Choroid plexus epithelial cell (primary cell): ENCODE measurements around the gene NECTIN1.

Source experiments
- DNase-seq: peaks from one replicate; pipeline ENCODE4 v3.0.0-alpha.2; 2010; ENCODE audit warnings: low read depth
- H3K4me3 ChIP-seq: 2 replicates; pipeline ENCODE4 v1.5.1; 2011; ENCODE audit warnings: low read depth, mild to moderate bottlenecking, control low read depth, low read length, moderate library complexity
- TF ChIP-seq, protein P1 (sequence below): conservative IDR thresholded peaks from 2 replicates; pipeline ENCODE4 v1.5.1; 2011; ENCODE audit warnings: low read depth, mild to moderate bottlenecking, control low read depth, inconsistent platforms, low read length, moderate library complexity

NECTIN1 gene

DNA sequence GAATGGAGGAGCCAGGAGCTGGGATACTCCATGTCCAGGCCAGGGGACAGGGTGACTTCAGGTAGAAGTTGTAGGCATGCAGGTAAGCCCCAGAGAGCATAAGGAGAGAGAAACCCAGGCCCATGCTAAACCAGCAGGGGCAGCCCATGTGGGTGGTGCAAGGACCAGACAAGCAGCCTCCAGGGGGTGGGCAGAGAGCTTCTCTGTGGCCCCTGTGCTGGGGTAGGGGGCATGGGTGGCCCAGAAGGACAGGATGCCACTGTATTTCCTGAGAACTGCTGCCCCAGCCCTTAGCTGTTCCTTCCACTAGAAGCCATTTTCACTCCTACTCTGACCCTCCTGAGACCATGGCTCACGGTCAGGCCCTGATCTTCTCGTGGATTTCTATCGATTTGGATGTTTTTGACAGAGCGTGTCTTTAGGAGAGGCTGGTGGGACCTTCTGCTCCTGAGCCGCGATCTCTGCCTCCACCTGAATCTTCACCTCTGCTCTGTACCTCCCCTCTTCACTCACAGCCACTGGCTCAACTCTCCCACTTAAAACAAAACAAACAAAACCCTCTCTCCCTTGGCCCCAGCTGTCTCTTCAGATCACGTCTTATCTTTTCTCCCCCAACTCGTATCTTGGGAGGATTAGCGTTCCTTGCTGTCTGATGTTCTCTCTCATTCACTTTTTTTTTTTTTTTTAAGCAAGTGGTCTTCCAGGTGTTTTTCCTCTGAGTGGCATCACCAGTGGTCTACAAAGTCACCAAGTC is 112.2 kb downstream of the NECTIN1 start:
- H3K4me3 ChIP-seq: no peak overlapping the region
- DNase-seq: no peak
- TF ChIP-seq, protein P1, sequence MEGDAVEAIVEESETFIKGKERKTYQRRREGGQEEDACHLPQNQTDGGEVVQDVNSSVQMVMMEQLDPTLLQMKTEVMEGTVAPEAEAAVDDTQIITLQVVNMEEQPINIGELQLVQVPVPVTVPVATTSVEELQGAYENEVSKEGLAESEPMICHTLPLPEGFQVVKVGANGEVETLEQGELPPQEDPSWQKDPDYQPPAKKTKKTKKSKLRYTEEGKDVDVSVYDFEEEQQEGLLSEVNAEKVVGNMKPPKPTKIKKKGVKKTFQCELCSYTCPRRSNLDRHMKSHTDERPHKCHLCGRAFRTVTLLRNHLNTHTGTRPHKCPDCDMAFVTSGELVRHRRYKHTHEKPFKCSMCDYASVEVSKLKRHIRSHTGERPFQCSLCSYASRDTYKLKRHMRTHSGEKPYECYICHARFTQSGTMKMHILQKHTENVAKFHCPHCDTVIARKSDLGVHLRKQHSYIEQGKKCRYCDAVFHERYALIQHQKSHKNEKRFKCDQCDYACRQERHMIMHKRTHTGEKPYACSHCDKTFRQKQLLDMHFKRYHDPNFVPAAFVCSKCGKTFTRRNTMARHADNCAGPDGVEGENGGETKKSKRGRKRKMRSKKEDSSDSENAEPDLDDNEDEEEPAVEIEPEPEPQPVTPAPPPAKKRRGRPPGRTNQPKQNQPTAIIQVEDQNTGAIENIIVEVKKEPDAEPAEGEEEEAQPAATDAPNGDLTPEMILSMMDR: no peak

DNA sequence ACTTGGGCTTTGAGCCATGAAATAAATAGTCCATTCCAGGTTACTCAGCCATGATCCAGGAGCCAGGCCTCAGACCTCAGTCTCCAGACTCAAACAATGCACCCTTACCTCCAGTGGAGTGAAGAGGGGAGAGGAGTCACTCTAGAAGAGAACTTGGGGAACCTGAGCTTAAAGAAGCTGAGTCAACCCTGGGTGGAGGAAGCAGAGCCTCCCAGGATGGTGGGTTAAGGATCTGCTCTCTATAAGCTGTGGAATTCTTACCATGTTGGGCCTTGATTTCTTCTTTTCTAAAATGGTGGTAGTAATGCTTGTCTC is 113.2 kb downstream of the NECTIN1 start:
- TF ChIP-seq, protein P1: no peak
- H3K4me3 ChIP-seq: no peak overlapping the region
- peak; percentile 14 for DNase-seq

DNA sequence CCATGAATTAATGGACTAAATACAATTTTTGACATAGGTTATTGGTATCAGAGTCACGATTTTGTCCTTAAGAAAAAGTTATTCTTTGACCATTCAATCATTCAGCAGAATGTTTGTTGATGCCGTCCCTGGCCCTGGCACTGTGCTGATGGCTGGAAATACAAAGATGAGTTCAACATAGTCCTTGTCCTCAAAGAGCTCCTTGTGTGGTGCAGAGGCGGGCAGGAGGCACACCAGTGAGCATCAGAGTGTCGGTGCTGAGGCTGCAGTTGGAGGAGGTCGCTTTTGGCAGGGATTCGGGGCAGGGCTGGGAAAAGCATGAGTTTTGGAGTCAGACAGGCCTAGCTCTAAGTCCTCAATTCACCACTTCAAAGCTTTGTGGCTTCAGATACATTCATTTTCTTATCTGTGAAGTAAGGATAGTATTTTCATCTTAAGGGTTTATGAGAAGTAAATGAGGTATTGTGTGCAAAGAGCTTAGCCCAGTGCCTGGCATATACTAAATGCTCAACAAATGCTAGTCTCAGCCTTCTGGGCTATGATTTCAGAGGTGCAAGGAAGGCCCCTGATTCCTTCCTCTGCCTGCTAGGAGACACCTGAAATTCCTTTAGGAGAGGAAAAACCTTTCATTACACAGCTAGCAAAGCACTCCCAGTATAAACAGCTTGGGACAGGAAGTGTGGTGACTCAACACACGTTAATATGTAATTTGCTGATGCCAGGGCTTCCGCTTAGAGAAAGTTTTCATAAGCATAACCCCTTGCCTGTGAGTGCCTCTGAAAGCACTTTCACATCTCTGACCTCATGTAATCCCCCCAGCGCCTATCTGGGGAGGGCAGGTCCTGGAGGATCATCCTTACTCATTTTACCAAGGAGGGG is 113.8 kb downstream of the NECTIN1 start:
- H3K4me3 ChIP-seq: no peak overlapping the region
- TF ChIP-seq, protein P1: no peak
- peak; percentile 78 for DNase-seq

DNA sequence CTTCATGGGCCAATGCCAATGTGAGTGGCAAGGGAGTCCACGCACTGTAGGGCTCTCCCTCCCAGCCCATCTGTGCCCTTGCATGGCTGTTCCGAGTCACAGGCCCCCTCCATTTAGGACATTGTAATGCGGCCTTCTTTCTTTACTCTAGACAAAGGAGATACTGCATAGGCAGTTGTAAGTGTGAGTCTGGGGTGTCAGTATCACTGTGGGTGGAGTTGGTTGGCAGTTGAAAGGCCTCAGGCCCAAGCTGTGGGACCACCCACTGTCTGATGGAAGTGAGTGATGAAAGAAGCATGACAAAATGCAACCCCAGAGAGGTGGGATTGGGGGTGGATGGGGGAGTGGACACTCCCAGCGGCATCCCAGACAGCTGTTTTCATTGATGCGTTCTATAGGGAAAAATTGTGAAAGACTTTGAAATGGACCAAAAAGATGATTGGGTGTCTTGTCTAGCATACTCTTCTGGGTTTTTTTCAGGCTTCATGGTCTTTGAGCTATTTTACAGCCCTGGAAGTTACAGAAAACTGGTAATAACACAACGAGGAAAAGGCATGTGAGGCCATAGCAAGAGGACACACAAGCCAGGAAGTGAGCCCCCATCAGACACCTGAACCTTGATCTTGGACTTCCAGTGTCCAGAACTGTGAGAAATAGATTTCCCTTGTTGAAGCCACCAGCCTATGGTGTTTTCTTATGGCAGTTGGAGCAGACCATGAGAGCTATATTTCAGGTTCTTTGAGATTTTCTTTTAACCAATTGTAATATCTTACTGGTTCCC is 114.6 kb downstream of the NECTIN1 start:
- TF ChIP-seq, protein P1: no peak
- no peak overlapping the region for H3K4me3 ChIP-seq
- no peak for DNase-seq

DNA sequence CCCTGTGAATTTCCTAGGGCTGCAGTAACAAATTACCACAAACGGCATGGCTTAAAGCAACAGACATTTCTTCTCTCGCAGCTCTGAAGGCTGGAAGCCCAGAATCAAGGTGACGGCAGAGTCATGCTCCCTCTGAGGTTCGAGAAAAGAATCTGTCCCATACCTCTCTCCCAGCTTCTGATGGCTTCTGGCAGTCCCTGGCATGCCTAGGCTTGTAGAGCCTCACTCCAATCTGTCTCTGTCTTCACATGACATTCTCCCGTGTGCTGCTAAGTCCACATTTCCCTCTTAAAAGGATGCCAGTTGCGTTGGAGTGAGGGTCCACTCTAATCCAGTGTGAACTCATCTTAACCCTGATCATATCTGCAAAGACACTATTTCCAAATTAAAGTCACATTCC is 116.2 kb downstream of the NECTIN1 start:
- no peak overlapping the region for H3K4me3 ChIP-seq
- TF ChIP-seq, protein P1: no peak
- DNase-seq: no peak

DNA sequence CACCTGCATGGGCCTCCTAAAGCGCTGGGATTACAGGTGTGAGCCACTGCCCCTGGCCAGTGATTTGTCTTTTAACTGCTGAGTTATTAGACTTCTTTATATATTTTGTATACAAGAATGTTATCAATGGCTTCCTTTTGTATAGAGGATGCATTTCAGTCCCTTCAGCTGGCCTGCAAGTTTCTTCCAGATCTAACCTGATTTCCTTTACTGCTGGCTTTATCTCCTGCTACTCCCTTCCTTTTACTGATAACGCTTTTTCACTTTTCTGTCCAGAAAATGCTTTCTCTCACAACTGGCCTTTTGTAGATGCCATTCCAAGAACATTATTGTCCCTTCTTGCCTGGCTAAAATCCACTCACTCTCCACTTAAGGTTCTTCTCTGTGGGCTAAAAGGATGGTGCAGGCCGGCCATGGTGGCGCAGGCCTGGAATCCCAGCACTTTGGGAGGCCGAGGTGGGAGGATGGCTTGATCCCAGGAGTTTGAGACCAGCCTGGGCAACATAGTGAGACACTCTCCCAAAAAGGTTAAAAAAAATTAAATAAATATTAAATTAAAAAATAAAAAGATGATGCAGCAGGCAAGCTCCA is 118.1 kb downstream of the NECTIN1 start:
- no peak overlapping the region for H3K4me3 ChIP-seq
- TF ChIP-seq, protein P1: no peak
- no peak for DNase-seq
